ENCODE results near the gene LIMS2.

Gene LIMS2

GRCh38 chr2:127631997-127632581, 43.2 kb downstream of the LIMS2 start:
- TF ChIP-seq, protein P1, sequence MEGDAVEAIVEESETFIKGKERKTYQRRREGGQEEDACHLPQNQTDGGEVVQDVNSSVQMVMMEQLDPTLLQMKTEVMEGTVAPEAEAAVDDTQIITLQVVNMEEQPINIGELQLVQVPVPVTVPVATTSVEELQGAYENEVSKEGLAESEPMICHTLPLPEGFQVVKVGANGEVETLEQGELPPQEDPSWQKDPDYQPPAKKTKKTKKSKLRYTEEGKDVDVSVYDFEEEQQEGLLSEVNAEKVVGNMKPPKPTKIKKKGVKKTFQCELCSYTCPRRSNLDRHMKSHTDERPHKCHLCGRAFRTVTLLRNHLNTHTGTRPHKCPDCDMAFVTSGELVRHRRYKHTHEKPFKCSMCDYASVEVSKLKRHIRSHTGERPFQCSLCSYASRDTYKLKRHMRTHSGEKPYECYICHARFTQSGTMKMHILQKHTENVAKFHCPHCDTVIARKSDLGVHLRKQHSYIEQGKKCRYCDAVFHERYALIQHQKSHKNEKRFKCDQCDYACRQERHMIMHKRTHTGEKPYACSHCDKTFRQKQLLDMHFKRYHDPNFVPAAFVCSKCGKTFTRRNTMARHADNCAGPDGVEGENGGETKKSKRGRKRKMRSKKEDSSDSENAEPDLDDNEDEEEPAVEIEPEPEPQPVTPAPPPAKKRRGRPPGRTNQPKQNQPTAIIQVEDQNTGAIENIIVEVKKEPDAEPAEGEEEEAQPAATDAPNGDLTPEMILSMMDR (IDR thresholded peaks at IDR 0.05; ENCODE audit: low read depth, low read length) = no peak
- H3K27me3 ChIP-seq = no peaks in the 10 kb centered on the region
- no peaks in the 10 kb centered on the region; the same call in 1 of the 2 replicates for H3K4me1 ChIP-seq

DNA sequence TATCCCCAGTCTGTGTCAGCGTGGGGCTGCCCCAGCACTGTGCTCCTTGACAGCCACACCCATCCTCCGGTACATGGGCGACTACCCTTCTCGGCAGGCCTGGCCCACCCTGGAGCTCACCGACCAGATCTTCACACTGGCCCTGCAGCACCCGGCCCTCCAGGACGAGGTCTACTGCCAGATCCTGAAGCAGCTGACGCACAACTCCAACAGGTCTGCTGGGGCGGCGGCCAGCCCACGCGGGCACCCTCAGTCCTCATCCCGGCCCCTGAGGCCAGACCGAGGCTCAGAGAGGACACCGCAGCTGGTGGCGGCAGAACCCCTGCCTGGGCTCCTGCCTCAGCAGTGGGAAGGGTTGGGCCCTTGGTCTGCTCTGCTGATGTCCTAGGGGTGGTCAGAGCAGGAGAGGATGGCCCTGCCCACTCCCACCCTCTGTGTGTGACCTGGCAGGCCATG, 43.8 kb downstream of the LIMS2 start:
- no peak for DNase-seq
- no peaks in the 10 kb centered on the region for H3K9me3 ChIP-seq
- no peak overlapping the region for H3K4me3 ChIP-seq (ENCODE audit: low read depth, low read length)
- TF ChIP-seq, protein P1 (IDR thresholded peaks at IDR 0.05; ENCODE audit: low read depth, low read length) = no peak
- H3K27me3 ChIP-seq = no peaks in the 10 kb centered on the region
- no peaks in the 10 kb centered on the region for H3K36me3 ChIP-seq
- H3K4me1 ChIP-seq = no peaks in the 10 kb centered on the region; the same call in 1 of the 2 replicates

More at GRCh38 chr2:127631997-127632581, 43.2 kb downstream of the LIMS2 start:
- H3K9me3 ChIP-seq = no peaks in the 10 kb centered on the region
- H3K4me3 ChIP-seq (ENCODE audit: low read depth, low read length) = no peak overlapping the region
- no peak for DNase-seq
- no peaks in the 10 kb centered on the region for H3K36me3 ChIP-seq

DNA sequence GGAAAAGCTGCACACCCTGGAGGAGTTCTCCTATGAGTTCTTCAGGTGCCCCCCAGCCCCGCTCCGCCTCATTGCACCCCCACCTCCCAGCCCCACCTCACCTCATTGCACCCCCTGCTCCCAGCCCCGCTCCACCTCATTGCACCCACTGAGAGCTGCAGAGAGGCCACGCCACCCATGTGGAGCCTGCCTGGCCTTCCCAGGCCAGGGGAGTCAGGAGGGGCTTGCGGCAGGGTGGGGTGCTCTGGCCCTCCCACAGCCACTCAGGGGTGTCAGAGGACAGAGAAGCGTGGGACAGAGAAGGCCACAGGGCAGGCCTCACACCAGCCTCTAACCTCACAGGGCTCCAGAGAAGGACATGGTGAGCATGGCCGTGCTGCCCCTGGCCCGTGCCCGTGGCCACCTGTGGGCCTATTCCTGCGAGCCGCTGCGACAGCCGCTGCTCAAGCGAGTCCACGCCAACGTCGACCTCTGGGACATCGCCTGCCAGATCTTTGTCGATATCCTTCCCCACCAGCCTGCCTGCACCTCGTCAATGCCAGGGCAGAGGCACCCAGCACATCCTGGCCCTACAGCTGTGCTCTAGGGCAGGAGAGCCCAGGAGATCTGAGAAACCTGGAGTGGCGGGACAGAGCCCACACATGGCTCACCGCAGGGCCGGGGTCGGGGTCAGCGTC, 44.3 kb downstream of the LIMS2 start:
- no peaks in the 10 kb centered on the region for H3K27me3 ChIP-seq
- H3K4me1 ChIP-seq = no peaks in the 10 kb centered on the region; the same call in 1 of the 2 replicates
- no peak for DNase-seq
- no peak overlapping the region for H3K4me3 ChIP-seq (ENCODE audit: low read depth, low read length)
- TF ChIP-seq, protein P1 (IDR thresholded peaks at IDR 0.05; ENCODE audit: low read depth, low read length) = no peak
- no peaks in the 10 kb centered on the region for H3K36me3 ChIP-seq
- H3K9me3 ChIP-seq = no peaks in the 10 kb centered on the region

GRCh38 chr2:127630096-127630863, 45.0 kb downstream of the LIMS2 start:
- no peaks in the 10 kb centered on the region for H3K9me3 ChIP-seq
- no peak overlapping the region for H3K4me3 ChIP-seq (ENCODE audit: low read depth, low read length)
- no peaks in the 10 kb centered on the region; the same call in 1 of the 2 replicates for H3K4me1 ChIP-seq
- no peak for DNase-seq
- no peaks in the 10 kb centered on the region for H3K36me3 ChIP-seq
- TF ChIP-seq, protein P1 (IDR thresholded peaks at IDR 0.05; ENCODE audit: low read depth, low read length) = no peak
- no peaks in the 10 kb centered on the region for H3K27me3 ChIP-seq

DNA sequence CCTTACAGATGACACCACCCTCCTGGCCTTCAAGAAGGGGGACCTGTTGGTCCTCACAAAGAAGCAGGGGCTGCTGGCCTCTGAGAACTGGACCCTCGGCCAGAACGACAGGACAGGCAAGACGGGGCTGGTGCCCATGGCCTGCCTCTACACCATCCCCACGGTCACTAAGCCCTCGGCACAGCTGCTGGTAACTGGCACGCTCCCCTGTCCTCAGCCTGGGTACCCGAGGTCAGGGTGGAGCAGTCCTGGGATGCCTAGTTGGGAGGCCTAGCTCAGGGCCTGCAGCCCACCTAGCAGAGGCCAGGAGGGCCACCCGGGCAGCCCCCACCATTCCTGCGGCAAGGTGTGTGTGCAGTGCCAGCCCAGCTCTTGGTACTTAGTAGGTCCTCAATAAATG, 45.7 kb downstream of the LIMS2 start:
- Histone ChIP-seq H3K9me3 (no peaks in the 10 kb centered on the region), H3K4me1 (no peaks in the 10 kb centered on the region; the same call in 1 of the 2 replicates), H3K27me3 (no peaks in the 10 kb centered on the region), H3K36me3 (no peaks in the 10 kb centered on the region), H3K4me3 (ENCODE audit: low read depth, low read length) (no peak overlapping the region)
- DNase-seq = no peak
- TF ChIP-seq, protein P1 (IDR thresholded peaks at IDR 0.05; ENCODE audit: low read depth, low read length) = no peak

All from BE2C (cell line).